Activated T-helper 1 cell treated with Interleukin-2 at 50 U/mL for 16 hours (primary cell): ENCODE data around the gene APBB1IP.
A peak's percentile ranks its signal among the peaks of the same experiment; 100 is the strongest.
"Not testable (repeated sequence)": the region's sequence is repeated elsewhere in the genome, so short reads cannot be mapped to it uniquely, and the experiment has no call there.

ENCODE experiments used
- DNase-seq: peaks from one replicate; pipeline ENCODE4 v3.0.0-alpha.2; 2020; ENCODE audit warnings: low read depth

APBB1IP gene

GRCh38 chr10:26437637-26438461, at the start of gene APBB1IP:
Gene APBB1IP (plus strand): TSS chr10:26438341. CDS start chr10:26492327, 53,986 bp downstream.
- peak; percentile 30 for DNase-seq

DNA sequence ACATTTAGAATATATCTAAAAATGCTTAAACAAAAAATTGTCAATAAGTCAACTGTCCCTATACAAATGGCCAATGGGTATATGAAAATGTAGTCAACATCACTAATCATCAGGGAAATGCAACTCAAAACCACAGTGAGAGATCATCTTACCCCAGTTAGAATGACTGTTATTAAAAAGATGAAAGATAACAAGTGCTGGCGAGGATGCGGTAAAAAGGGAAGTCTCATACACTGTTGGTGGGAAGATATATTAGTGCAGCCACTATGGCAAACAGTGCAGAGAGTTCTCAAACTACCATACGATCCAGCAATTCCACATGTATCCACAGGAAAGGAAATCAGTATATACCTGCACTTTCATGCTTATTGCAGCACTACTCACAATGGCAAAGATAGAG, 48.6 kb upstream of the APBB1IP start:
- no peak for DNase-seq

DNA sequence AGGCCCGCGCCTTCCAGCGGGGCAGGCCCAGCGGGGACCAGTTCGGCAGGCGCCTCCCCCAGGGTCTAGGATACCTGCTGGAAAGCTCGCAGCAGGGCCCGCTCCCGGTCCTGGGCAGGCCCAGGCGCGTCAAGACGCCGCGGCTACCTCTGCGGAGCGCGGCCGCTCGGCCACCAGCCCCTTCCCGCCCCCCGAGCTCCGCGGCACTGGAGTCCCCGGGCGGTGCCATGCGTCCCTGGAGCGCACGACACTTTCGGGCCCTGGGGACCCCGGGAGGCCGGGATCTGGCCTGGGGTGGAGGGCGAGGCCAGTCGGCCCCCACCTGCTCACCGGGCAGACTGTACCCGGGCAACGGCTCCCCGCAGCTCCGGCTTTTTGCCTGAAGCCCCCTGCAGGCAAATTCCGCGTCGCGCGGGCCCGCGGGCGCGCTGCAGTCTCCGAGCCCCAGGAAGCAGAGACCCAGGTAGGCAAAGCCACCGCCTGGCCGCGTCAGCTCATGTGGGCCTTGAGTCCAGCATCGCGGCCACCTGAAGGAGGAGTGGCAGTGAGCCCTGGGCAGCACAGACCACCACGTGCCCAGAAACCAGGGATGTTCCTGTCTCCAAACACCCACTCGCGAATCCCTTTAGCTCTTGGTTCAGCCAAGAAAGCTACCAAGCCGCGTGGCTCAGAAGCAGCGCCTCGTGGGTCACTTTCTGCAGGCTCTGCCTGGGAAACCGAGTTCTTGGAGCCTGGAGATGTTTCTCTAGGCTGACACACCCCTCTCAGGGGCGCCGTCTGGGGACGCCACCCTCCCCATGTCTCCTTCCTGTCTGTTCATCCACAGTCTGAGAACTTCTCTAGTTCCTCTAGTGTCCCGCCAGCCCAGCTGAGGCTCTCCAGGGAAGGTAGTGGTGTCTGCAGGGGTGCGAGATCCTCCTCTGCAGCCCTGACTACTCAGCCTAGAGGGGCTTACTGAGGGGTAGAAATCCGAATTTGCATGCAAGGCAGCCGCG, 46.1 kb upstream of the APBB1IP start:
- DNase-seq = no peak

GRCh38 chr10:26398353-26398752, 39.8 kb upstream of the APBB1IP start:
- not testable (repeated sequence) for DNase-seq

GRCh38 chr10:26407406-26407969, 30.7 kb upstream of the APBB1IP start:
- DNase-seq = no peak

GRCh38 chr10:26408858-26409494, 29.2 kb upstream of the APBB1IP start:
- DNase-seq = no peak

DNA sequence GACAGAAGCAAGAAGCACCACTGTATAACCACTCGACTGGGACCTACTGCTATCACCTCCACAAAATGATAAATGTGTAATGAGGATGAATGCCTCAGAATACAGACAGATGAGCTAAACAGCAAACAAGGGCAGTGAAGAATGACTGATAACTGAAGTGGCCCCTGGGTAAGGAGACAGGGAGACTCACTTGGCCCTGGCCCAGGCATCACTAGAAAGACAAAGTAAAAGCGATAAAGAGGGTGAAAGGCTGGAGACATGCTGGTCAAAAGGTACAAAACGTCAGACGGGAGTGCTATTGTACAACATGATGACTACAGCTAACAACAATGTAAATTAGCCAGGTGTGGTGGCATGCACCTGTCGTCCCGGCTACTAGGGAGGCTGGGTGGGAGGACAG, 27.8 kb upstream of the APBB1IP start:
- no peak for DNase-seq

GRCh38 chr10:26412932-26413331, 25.2 kb upstream of the APBB1IP start:
- no peak for DNase-seq

- DNase-seq = no peak
These were observed 24.8 kb upstream of the APBB1IP start for GRCh38 chr10:26413375-26413774.

DNA sequence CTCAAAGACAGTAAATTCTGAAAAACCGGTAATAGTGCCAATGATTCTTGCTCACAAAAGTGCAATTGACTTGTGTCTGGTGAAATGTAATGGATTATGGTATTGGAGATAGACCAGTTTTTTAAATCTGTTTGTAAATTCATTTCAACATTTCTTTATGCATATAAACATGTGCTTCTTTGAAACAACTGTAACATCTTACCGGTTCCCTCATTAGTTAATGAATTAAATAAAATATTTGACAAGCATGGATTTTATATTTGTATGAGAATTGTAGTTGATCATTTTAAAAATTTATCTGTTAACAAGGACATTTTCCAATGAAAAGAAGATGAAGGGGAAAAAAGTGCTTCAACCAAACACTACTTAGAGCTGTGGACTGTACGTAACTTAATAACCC, 21.0 kb upstream of the APBB1IP start:
- no peak for DNase-seq

DNA sequence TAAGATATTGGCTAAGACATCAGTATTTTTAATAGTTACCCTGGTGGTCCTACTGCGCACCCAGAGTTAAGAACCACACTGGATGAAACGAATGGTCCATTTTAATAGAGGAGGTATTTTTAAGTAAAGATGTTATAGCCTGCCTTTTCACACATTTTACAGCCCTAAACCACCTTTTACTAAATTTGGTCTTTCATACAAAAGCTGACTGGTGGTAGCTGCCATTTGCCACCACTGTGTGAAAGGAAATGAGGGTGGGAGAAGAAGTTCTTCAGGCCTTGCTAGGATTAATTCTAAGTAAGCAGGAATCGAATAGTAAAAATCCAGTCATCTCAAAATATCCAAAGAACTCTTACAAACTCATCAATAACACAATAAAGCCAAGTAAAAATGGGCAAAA, 15.2 kb upstream of the APBB1IP start:
- DNase-seq = no peak

GRCh38 chr10:26423722-26424121, 14.4 kb upstream of the APBB1IP start:
- DNase-seq = no peak

- no peak for DNase-seq
These were observed 7.4 kb upstream of the APBB1IP start for GRCh38 chr10:26430641-26431163.

GRCh38 chr10:26432938-26433337, 5.2 kb upstream of the APBB1IP start:
- no peak for DNase-seq

DNA sequence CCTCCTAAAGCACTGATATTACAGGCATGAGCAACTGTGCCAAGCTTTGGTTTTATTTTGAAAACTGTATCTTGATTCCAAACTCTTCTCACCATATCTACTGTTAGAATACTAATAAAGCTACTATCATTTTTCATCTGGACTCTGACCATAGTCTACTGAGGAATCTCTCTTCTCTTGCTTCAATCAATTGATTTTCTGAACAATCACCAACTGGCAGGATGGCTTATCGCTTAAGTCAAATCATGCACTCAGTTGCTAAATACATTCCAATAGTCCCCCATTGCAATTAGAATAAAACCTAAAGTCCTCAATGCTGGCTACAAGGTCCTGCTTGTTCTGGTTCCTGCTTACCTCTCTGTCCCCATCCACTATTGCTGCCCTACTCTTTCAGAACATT, 2.3 kb upstream of the APBB1IP start:
- no peak for DNase-seq

GRCh38 chr10:26436848-26437247, 1.3 kb upstream of the APBB1IP start:
- no peak for DNase-seq

- DNase-seq = peak; percentile 60
These were observed 597 bp downstream of the APBB1IP start for GRCh38 chr10:26438534-26439341.

GRCh38 chr10:26439406-26440087, 1.4 kb downstream of the APBB1IP start:
- DNase-seq = no peak

GRCh38 chr10:26440088-26440470, 1.9 kb downstream of the APBB1IP start:
- DNase-seq = no peak

DNA sequence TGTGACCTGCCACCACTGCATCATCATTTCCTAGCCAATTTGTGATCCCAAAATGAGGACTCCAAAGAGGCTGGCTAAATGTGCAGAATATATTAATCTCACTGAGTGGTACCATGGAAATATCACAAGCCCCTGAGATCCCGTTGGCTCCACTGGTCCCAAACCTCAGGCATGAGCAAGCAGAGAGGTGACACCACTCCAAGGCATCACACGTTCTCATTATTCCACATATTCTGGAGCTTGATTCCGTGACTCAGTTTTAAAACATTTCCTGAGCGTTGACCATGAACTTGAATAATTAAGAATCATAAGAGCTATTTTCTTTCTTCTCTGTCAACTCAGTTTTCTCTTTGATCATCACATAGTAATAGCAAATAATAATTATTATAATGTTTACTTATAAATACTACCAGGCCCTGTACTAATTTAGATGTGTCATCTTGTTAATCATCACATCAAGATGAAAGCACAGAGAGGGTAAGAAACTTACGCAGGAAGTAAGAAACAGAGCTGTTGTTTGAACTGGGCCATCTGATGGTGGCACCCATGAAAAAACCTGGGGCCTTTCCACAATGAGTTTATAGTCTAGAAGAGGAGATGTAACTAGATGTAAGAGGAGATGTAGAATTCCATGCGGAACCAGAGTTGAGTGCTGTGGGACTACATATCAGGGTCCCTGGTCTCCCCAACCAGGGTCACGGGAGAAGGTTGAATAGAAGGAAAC, 3.5 kb downstream of the APBB1IP start:
- DNase-seq = no peak
